NCI-H460 (cell line): ENCODE results near the gene RTN3. TPM values are rescaled to one million over a fixed set of nuclear protein-coding genes. Genes with fewer than 3 reads are reported as not detected.
"Not testable (repeated sequence)": the region's sequence is repeated elsewhere in the genome, so short reads cannot be mapped to it uniquely, and the experiment has no call there.

Experiments used
- DNase-seq: peaks from one replicate; pipeline ENCODE4 v3.0.0-alpha.2; 2016; ENCODE audit warnings: low read depth; ENCODE audit errors: extremely low read depth
- total RNA-seq: library from RNA; depleted of rRNA; stranded (reverse); fragments of >200 nt; shearing (Covaris generic); gene quantifications from 2 replicates; pipeline ENCODE4 v1.2.3, GENCODE V29; 2014

The RTN3 gene
- total RNA-seq, 1 experiment from 2014 or later: 115 TPM

DNA sequence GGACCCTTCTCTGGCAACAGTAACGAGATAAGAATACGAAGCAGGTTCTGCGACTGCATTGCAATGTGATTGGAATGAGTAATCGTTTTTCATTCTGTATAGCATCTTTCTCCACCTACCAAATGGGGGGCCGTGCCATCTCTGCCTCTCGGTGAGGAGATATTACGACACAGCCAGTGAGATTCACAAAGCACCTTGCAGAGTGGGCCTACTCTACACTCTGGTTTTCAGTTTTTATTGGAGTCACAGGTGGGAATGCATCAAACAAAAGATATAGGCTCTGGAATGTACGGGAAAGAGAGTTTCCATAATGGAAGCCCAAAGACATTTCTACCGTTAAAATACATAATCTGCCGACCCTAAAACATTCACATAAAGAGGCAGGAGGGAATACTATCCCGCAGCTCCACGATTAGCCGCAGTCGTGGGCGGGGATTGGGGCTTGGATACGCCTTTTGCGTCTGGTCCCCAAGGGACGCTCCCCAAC lies 423 bp upstream of the RTN3 start:
- DNase-seq: no peak

DNA sequence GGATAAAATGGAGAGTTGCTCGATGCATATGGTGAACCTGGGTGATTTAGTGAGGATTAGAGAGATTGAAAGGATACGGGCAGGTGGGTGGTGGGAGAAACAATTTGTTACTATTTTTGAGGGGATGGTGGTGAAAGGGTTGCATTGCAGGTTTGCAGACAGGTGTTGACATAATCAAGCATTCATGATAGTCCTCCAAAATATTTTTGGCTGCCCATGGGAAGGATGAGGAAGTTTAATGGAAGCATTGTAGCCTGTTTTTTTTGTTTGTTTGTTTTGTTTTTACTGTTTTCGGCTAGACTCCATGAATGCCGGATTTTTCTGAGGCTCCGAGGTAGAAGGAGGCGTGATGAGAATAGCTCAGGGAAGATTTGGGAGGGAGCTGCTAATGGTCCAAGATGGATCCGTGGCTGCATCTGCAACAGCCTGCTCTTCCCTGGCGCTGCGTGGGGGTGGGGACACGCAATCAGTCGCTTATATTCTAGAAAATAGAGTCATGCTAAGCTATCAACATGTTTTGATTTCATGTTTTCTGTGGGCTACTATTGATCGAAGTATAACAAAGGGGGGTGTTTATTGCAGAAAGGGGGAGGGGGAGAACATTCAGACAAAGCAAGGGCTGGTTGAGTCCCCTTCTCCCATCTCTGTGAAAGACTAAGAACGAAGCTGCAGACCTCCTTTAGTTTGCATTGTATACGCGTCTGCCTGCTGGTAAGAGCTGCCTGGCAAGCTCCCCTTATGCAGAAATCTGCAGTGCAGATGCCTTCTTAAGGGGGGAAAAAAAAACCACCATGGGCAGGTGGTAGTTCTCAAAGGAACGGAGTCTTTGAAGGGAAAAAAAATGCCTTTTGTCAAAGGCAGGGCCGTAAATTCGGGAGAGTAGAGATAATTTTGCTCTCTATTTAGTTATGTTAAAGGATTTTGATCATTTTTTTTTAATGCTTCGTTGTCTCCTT lies 1.0 kb downstream of the RTN3 start:
- no peak for DNase-seq

DNA sequence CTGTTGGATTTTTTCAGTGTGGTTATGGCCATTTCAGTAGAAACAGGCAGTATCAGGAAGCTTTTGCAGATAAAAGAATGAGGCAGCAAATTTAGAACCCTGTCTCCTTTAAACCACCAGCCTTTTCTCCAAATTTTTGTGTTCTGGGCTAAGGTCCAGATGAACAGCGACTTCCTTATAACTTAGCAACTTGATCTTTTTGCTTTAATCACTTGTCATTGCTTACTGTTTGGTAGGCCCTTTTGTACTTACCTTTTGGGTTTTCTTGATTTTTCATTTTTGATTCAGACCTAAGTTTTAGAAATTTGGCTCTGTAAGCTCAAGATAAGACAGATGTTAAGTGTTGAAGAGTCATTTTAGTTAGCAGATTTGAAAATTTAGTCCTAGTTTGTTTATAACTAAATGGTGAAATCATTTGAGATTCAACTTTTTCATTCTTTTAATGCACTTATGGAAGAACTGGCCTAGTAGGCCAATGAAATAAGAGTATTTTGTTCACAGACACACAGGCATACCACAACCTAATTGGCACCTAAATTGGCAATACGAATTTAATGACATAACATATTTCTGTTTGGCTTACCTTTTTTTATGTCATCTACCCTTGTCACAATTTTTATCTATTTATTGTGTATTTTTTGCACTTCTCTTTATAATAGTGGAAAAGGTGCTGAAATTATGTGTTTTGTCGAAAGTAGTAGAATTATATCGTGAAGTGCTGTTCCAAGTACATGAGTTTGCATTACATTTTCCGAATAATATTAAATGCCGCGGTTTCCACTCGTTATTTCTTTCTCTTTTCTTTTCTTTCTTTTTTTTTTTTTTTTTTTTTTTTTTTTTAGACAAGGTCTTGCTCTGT lies 2.1 kb downstream of the RTN3 start:
- DNase-seq: no peak

DNA sequence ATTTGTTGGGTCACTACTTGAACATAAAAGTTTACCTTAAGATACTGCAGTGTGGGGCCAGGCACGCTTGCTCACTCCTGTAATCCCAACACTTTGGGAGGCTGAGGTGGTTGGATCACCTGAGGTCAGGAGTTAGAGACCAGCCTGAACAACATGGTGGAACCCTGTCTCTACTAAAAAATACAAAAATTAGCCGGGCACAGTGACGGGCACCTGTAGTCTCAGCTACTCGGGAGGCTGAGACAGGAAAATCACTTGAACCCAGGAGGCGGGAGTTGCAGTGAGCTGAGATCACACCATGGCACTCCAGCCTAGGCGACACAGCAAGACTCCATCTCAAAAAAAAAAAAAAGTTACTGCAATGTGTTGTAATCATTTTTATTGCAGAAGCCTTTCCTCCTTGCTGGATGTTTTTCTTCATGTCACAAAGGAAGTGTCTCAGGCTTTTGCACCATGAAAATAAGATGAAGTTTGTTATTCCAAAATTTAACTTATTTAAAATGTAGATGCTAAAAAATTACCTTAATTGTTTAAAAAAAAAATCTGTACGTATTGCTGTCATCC lies 3.9 kb downstream of the RTN3 start:
- DNase-seq: not testable (repeated sequence)

DNA sequence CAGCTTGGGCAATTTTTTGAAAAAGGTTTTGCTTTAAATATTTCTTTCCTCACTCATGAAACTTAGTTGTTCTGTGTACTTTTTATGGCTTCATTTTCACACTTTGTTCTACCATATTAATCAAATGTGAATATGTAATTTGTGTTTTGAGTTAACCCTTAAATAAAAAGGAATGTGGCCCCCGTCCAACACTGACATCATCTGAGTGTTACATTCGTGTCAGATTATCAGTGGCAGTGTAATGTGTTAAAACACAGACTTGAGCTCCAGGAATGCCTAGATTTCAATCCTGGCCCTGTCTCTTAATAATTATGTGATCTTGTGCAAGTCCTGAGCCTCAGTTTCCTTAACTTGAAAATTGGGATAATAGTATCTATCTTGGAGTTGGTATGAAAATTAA lies 5.6 kb downstream of the RTN3 start:
- no peak for DNase-seq

DNA sequence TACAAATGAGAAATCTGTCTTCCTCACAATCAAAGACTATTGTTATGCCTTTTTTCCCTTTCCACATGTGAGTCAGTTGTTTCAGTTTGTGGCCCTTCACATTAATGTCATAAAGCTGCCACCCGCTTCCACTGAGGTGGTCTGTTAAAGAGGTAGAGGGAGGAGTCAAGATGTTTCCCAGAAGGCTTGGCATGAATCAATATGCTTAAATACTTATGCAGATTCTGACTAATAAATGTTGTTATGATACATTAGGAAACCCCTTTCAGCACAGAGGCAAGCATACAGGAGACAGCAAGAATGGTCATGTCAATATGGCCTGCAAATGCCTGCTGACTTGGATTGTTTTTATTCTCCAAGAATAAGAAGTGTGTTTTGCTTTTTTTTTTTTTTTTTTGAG lies 6.5 kb downstream of the RTN3 start:
- DNase-seq: no peak

DNA sequence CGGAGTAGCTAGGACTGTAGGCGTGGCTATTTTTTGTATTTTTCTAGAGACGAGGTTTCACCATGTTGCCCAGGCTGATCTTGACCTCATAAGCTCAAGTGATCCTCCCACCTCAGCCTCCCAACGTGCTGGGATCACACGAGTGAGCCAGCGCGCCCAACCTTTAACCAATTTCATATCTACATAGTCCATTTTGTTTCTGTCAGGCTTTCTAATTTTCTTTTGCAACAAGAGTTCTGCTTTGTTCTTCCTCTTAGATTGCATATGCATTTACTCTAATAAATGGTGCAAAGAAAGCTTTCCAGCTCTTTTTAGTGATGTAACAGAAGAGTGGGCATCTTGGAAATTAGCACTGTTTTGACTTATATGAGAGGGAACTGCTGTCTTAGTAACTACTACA lies 13.3 kb downstream of the RTN3 start:
- no peak for DNase-seq

DNA sequence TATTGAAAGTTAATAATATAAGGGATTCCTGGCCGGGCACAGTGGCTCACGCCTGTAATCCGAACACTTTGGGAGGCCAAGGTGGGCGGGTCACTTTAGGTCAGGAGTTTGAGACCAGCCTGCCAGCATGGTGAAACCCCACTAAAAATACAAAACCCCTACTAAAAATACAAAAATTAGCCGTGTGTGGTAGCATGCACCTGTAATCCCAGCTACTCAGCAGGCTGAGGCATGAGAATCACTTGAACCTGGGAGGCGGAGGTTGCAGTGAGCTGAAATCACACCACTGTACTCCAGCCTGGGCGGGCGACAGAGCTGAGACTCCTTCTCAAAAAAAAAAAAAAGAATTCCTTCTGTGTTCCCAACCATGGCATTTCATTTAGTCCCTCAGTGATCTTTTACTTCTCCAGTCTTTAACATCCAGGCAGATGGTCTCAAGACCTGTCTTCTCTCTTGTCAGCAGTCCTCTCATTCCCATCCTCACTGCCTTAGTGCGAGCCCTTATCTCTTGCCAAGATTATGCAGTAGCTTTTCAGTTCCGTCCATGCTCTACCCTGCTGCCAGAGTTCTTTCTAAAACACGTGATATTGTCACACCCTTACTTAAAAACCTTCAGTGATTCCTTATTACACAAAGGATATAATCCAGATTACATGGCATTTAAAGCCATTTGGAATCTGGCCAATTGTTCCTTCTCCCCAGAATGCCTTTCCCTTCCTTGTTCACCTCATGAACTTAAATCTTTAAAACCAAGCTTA lies 17.9 kb downstream of the RTN3 start:
- DNase-seq: no peak

DNA sequence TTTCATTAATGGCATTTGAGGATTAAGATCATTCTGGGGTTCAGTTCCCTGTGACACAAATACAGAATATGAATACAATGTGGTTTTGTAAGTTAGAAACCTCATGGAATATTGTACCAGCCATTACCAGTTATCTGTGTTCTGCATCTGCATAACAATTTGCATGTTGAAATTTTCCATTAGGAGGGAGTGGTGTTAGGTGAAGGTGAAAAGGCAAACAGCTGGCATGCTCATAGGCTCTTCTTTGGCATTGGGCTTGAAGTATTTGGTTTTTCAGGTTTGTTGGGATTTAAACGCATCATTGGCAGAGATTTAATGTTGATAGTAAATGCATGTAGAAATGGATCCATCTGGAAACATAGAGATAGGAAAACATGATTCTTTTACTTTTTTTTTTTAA lies 18.6 kb downstream of the RTN3 start:
- DNase-seq: no peak

DNA sequence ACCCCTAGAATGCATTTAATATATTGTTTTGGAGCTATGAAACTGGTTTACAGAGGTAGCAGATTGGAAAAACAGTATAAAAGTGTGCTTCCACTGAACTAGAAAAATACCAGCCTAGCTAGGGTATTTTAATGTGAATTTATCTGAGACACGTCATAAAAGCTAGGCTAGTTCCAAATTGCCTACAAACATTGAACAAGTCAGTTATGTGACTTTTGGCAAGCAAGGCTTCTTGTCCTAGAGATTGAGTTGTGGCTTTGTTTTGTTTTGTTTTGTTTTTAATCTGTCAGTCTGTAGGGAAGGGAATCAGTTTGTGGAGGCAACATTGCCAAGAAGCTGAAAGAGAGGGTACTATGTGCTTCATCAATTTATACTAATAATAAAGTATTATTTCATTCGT lies 24.2 kb downstream of the RTN3 start:
- no peak for DNase-seq

DNA sequence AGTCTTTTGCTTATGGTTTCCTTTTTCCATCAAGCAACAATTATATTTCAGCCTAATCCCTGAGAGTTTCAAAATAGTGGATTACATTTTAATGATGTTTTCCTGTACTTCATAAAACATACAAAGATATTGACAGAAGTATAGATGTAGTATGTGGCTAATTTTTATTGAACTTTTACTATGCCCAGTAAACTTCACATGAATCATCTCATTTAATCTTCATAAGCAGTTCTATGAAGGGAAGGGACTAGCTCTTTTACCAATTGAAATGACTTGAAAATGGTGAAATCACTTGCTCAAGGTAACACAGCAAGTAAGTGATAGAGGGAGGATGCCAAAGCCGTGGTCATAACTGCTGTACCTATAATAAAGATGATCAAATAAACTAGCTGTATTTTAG lies 27.5 kb downstream of the RTN3 start:
- DNase-seq: no peak

DNA sequence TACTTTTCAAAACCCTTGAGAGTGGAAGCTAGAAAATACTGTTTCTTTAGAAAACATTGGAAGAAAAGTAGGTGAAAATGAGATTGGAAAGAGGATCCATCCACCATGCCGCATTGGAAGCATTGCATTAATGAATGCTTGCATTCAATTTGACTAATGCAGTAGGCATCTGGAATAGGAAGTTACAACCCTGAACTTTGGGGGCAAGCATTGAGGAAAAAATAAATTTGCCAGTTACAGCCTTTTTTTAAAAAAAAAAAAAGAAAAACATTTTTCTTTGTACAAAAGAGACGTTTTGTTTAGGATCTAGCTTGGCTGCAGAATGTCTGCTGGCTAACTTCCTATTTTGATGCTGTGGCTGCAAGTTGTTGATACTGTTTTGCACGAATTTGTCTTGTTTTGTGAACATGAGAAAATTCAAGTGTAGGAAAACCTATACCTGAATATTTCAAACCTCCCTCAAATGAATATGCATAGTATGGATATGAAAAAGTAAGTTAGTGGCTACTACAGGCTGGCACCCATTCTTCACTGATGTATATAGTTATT lies 28.1 kb downstream of the RTN3 start:
- no peak for DNase-seq

DNA sequence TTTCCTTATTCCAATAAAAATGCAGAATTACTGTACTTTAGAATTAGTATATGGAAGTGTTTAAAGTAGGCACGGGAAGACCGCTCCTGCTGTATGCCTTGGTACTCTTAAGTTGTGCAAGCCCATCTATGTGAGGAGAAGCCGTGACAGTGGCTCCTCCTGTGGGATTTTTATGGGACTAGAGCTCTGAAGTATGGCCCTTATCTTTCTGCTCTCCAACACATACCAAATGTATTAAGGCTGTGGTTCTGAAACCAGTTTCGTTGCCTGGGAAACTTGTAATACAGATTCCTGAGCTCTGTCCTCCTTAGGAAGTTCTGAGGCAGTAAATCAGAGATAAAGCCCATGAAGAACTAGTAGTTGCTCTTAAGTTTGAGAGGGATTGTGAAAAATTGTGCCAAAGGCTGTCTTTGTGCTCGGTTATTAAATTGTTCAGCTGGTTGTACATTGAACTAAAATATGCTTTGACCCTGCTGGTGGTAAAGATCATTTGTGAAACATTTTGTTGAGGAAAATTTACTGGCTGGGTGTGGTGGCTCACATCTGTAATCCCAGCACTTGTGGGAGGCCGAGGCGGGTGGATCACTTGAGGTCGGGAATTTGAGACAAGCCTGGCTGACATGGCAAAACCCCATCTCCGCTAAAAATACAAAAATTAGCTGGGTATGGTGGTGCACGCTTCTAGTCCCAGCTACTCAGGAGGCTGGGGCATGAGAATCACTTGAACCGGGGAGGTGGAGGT lies 29.3 kb downstream of the RTN3 start:
- DNase-seq: no peak

DNA sequence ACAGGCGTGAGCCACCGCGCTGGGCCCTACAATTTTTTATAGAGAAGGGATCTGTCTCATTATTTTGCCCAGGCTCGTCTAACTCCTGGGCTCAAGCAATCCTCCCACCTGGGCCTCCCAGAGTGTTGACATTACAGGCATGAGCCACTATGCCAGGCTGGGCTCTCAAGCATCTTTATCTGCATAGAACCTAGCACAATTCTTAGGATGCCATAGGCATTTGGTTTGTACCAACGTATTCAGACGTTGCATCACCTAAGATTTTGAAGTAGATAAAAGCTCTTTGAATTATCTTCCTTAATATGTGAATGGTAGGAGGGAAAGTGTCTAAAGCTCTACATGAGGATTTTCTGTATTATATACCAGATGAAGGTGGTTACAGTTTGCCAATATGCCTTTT lies 30.5 kb downstream of the RTN3 start:
- no peak for DNase-seq

DNA sequence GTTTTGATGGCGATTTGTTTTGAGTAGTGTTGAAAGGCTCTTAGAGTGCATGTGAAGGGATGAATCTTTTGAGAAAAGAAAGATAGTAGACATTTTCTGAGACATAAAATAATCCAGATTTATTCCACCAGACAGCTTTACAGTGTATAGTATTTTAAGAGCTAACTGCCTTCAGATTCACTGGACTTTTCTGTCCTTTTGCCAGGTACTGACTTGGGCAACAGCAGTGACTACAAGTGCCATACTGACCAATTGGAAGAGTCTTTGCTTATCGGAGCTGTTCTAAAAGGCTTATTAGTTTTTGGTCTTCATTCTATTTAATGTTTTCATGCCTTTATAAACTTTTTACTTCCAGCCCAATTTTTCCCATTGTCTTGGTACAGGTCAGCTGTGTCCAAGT lies 32.5 kb downstream of the RTN3 start:
- no peak for DNase-seq

DNA sequence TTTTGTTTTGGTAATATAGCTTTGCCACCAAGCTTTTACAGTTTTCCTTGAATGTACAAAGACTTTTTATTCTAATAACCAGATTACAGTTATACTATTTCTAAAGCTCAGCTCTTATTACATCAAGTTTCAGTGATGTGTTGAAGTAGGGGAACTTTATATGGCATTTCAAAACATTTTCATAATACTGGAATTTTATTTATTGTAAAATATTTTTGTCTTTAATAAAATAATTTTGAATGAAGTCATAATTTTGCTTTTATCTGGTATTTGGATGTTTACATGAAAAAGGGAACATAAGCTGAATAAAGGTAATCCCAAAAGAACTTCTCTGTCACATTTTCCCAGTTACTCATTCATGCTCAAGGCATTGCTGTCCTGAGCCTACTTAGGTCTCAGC lies 34.7 kb downstream of the RTN3 start:
- DNase-seq: no peak

DNA sequence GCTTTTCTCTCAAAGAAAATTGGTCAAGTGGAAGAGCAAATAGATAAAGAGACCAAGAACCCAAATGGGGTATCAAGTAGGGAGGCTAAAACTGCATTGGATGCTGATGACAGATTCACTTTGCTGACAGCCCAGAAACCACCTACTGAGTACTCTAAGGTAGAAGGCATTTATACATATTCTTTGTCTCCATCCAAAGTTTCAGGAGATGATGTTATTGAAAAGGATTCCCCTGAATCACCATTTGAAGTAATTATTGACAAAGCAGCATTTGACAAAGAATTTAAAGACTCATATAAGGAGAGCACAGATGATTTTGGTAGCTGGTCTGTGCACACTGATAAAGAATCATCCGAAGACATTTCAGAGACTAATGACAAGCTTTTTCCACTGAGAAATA lies 37.7 kb downstream of the RTN3 start:
- no peak for DNase-seq

DNA sequence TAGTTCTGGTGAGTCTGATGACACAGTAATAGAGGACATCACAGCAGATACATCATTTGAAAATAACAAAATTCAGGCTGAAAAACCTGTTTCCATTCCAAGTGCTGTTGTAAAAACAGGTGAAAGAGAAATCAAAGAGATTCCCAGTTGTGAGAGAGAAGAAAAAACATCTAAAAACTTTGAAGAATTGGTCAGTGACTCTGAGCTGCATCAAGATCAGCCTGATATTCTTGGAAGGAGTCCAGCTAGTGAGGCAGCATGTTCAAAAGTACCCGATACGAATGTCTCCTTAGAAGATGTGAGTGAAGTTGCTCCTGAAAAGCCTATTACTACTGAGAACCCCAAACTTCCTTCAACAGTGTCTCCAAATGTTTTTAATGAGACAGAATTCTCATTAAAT lies 38.7 kb downstream of the RTN3 start:
- no peak for DNase-seq

DNA sequence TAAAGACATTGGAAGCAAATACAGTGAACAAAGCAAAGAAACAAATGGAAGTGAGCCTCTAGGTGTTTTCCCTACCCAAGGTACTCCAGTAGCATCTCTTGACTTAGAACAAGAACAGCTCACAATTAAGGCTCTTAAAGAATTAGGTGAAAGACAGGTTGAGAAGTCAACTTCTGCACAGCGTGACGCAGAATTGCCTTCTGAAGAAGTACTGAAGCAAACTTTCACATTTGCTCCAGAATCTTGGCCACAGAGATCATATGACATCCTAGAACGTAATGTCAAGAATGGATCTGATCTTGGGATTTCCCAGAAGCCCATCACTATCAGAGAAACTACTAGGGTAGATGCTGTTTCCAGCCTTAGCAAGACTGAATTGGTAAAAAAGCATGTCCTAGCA lies 39.3 kb downstream of the RTN3 start:
- DNase-seq: no peak

DNA sequence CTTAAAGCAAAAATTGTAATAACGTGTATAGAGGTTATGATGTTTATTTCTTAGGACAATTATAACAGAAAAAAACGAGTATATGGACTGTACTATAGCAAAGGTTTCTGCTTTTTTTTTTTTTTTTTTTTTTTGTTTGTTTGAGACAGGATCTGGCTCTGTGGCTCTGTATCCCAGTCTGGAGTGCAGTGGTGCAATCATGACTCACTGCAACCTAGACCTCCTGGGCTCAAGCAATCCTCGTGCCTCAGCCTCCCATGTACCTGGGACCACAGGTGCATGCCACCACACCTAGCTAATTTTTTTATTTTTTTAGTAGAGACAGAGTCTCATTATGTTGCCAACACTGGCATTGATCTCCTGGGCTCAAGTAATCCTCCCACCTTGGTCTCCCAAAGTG lies 48.0 kb downstream of the RTN3 start:
- DNase-seq: no peak
